ENCODE results near the gene RNGTT.

The RNGTT gene

DNA sequence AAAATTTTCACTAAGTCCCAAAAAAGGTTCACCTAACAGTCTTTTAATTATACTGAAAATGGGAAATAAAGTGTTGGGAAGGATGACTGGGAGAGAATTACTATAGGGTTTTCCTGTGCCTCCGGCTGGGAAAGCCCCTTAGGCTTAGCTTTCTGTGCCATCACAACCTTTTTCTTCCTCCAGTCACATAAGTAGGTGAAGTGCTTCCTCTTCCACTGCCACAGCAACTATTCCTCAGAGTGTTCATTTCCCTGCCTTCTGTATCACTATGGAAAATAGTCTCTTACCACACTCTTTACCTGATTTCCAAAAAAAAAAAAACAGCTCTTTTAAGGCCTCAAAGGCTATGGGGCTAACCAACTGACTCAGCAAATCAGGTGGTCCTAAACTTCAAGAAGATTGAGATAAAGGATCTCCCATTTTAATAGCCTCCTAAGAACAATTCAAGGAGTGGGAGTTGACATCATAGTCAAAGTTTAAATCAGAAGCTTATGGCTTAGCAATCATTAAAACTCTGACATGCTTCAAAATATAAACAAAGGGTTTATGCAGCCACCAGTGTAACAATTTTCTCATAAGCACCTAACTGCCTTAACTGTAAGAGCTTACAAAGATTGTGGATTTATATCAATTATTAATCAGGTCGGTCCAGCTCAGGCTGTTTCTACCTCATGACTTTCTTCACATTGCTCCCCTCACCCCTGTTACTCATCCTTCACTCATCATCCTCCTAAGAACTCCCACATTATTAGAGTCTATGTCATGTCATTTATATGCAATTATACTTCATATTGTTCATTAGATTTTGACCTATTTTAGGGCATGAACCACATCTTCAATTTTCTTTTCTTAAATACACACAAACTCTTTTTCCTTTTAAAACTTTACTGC lies 95.3 kb downstream of the RNGTT start:
- Histone ChIP-seq H3K27ac (no peak overlapping the region), H3K4me3 (no peak overlapping the region)
- TF ChIP-seq Cebpa-rat (IDR thresholded peaks at IDR 0.05) = no peak

GRCh38 chr6:88866856-88867255 lies 96.6 kb downstream of the RNGTT start:
- no peaks in the 10 kb centered on the region for H3K27me3 ChIP-seq
- no peak overlapping the region for H3K4me3 ChIP-seq
- peaks cover 0 to 10% (median 5%) of the 10 kb centered on the region in 11 experiments; a peak in 6 of 22 replicates for H3K36me3 ChIP-seq
- no peaks in the 10 kb centered on the region for H4K20me1 ChIP-seq
- TF ChIP-seq Cebpa-rat (IDR thresholded peaks at IDR 0.05) = no peak
- no peaks in the 10 kb centered on the region for H3K4me1 ChIP-seq
- H3K9ac ChIP-seq = no peak overlapping the region
- H3K9me3 ChIP-seq (replicated peaks in 1 of 11) = no peaks in the 10 kb centered on the region
- no peak overlapping the region for H3K4me2 ChIP-seq
- no peak overlapping the region for H3K27ac ChIP-seq

More for the DNA sequence above, 95.3 kb downstream of the RNGTT start:
- Histone ChIP-seq H3K36me3 (no peaks in the 10 kb centered on the region), H4K20me1 (no peaks in the 10 kb centered on the region), H3K4me1 (no peaks in the 10 kb centered on the region), H3K9ac (no peak overlapping the region), H3K4me2 (no peak overlapping the region), H3K9me3 (replicated peaks in 1 of 11) (no peaks in the 10 kb centered on the region), H3K27me3 (no peaks in the 10 kb centered on the region)

DNA sequence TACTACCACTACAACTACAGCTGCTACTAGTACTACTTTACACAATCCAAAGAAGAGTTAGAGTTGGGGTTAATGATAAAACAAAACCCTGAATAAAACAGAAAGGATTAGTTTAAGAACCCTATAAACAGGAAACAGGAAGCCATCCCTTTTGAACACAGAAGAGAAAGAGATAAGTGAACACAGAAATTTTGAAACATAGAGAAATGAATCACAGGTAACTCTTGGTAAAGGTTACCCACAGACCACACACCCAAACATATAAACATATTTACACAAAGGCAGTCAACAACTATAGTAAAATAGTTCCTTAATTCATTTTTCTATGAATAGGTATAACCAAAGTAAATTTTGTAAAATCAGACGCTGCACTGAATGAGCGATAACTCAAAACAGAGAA lies 98.1 kb downstream of the RNGTT start:
- H3K4me2 ChIP-seq = no peak overlapping the region
- no peaks in the 10 kb centered on the region for H3K4me1 ChIP-seq
- H4K20me1 ChIP-seq = no peaks in the 10 kb centered on the region
- H3K9me3 ChIP-seq (replicated peaks in 1 of 11) = no peaks in the 10 kb centered on the region
- no peaks in the 10 kb centered on the region for H3K27me3 ChIP-seq
- no peak overlapping the region for H3K27ac ChIP-seq
- H3K4me3 ChIP-seq = no peak overlapping the region
- H3K36me3 ChIP-seq = peaks cover 0 to 11% (median 5%) of the 10 kb centered on the region in 11 experiments; a peak in 6 of 22 replicates
- no peak overlapping the region for H3K9ac ChIP-seq
- no peak for TF ChIP-seq Cebpa-rat (IDR thresholded peaks at IDR 0.05)

GRCh38 chr6:88864359-88865054 lies 98.9 kb downstream of the RNGTT start:
- no peaks in the 10 kb centered on the region for H4K20me1 ChIP-seq
- peaks cover 0 to 14% (median 5%) of the 10 kb centered on the region in 11 experiments; a peak in 6 of 22 replicates for H3K36me3 ChIP-seq
- no peaks in the 10 kb centered on the region for H3K4me1 ChIP-seq
- TF ChIP-seq Cebpa-rat (IDR thresholded peaks at IDR 0.05) = no peak
- H3K9me3 ChIP-seq (replicated peaks in 1 of 11) = no peaks in the 10 kb centered on the region
- H3K9ac ChIP-seq = no peak overlapping the region
- H3K4me3 ChIP-seq = no peak overlapping the region
- no peaks in the 10 kb centered on the region for H3K27me3 ChIP-seq
- H3K27ac ChIP-seq = no peak overlapping the region
- no peak overlapping the region for H3K4me2 ChIP-seq

DNA sequence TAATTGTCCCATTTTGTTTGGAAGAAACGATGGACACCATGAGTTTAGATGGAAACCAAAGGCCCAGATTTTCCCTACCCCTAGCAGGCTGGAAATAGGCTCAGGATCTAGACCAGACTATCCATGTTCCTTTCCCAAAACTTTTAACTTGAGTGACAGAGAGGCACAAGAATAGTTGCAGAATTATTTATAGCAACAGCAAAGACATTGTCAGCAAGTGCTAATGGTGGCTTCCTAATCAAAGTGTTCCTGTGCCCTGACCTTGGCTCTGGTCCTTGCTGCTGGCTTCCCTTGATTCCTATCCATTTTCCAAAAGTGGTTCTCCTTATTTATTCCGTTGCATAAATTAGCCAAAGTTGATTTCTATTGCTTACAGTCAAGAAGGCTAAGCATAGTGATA lies 103.1 kb downstream of the RNGTT start:
- Histone ChIP-seq H3K27me3 (no peaks in the 10 kb centered on the region), H3K9ac (no peak overlapping the region), H4K20me1 (no peaks in the 10 kb centered on the region), H3K4me2 (no peak overlapping the region), H3K9me3 (replicated peaks in 1 of 11) (no peaks in the 10 kb centered on the region), H3K27ac (no peak overlapping the region), H3K4me3 (no peak overlapping the region), H3K4me1 (no peaks in the 10 kb centered on the region), H3K36me3 (peaks cover 0 to 14% (median 5%) of the 10 kb centered on the region in 11 experiments; a peak in 6 of 22 replicates)
- no peak for TF ChIP-seq Cebpa-rat (IDR thresholded peaks at IDR 0.05)

DNA sequence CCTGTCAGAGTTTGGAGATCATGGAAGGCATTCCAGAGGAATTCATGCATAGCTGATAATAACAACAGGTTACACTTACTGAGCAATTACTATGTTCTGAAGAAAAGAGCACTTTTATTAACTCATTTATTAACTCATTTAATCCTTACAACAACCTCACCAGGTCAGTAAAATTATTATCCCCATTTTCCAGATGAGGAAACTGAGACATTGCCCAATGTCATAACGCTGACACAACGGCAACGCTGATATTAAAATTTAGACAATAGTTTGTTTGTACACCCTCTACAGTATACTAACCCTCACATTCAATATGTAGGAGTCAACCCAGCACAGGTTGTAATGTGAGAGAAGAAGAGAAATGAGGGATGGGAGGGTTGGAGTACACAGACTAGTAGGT lies 105.0 kb downstream of the RNGTT start:
- H3K4me1 ChIP-seq = no peaks in the 10 kb centered on the region
- no peak overlapping the region for H3K4me3 ChIP-seq
- peaks cover 0 to 14% (median 5%) of the 10 kb centered on the region in 11 experiments; a peak in 6 of 22 replicates for H3K36me3 ChIP-seq
- no peak overlapping the region for H3K4me2 ChIP-seq
- H3K9me3 ChIP-seq (replicated peaks in 1 of 11) = no peaks in the 10 kb centered on the region
- H3K9ac ChIP-seq = no peak overlapping the region
- H3K27ac ChIP-seq = no peak overlapping the region
- no peaks in the 10 kb centered on the region for H4K20me1 ChIP-seq
- TF ChIP-seq Cebpa-rat (IDR thresholded peaks at IDR 0.05) = no peak
- no peaks in the 10 kb centered on the region for H3K27me3 ChIP-seq

DNA sequence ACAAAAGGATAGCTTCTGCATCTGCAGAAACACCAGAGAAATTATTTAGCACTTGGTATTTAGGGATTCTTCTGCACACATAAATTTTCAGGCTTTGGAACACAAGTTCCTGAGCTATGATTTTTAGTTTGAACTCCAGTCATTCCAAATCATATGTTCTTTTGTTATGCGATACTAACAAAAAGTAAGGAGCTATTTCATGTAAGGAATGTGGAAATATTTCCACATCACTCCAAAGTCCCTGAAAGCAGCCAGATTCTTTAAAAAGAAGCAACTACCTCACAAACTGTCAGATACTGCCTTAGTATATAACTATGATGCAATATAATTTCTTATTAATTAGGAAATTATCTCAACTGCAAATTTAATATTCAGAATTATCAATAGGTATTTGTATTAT lies 106.9 kb downstream of the RNGTT start:
- no peak for TF ChIP-seq Cebpa-rat (IDR thresholded peaks at IDR 0.05)
- Histone ChIP-seq H3K27me3 (no peaks in the 10 kb centered on the region), H3K4me3 (no peak overlapping the region), H3K9ac (no peak overlapping the region), H3K4me2 (no peak overlapping the region), H3K27ac (no peak overlapping the region), H3K36me3 (peaks cover 0 to 6% (median 0%) of the 10 kb centered on the region in 11 experiments; a peak in 1 of 22 replicates), H3K4me1 (no peaks in the 10 kb centered on the region), H4K20me1 (no peaks in the 10 kb centered on the region), H3K9me3 (replicated peaks in 1 of 11) (no peaks in the 10 kb centered on the region)

GRCh38 chr6:88855541-88856147 lies 107.8 kb downstream of the RNGTT start:
- no peaks in the 10 kb centered on the region for H3K9me3 ChIP-seq (replicated peaks in 1 of 11)
- H3K4me3 ChIP-seq = no peak overlapping the region
- no peaks in the 10 kb centered on the region for H3K4me1 ChIP-seq
- no peaks in the 10 kb centered on the region for H4K20me1 ChIP-seq
- H3K4me2 ChIP-seq = no peak overlapping the region
- no peak for TF ChIP-seq Cebpa-rat (IDR thresholded peaks at IDR 0.05)
- H3K36me3 ChIP-seq = peaks cover 0 to 6% (median 0%) of the 10 kb centered on the region in 11 experiments; a peak in 1 of 22 replicates
- H3K27me3 ChIP-seq = no peaks in the 10 kb centered on the region
- no peak overlapping the region for H3K27ac ChIP-seq
- H3K9ac ChIP-seq = no peak overlapping the region

- no peak for TF ChIP-seq Cebpa-rat (IDR thresholded peaks at IDR 0.05)
- Histone ChIP-seq H3K4me1 (no peaks in the 10 kb centered on the region), H3K9me3 (replicated peaks in 1 of 11) (no peaks in the 10 kb centered on the region), H3K4me2 (no peak overlapping the region), H3K27me3 (no peaks in the 10 kb centered on the region), H3K36me3 (no peaks in the 10 kb centered on the region), H3K27ac (no peak overlapping the region), H3K4me3 (no peak overlapping the region), H4K20me1 (no peaks in the 10 kb centered on the region), H3K9ac (no peak overlapping the region)
These were observed 110.6 kb downstream of the RNGTT start for GRCh38 chr6:88852775-88853174.

All from BLaER1 treated with 17β-estradiol and CSF1 and Interleukin-3, amounts not matched to agents 10 nM and 100 nM (cell line).